GM13976 (cell line): Measurements from ENCODE around the gene ROBO1.

Source experiments
- DNase-seq: peaks from one replicate; pipeline ENCODE4 v3.0.0; 2012; ENCODE audit warnings: low spot score
- in situ Hi-C: fragments of 300-500 bp; cut with MboI; formaldehyde crosslinking; loops from one replicate; pipeline ENCODE4 v1.12.0; 2022; ENCODE audit warnings: low sequenced_read_pairs, mixed read lengths, inconsistent platforms; ENCODE audit not compliant: unreplicated experiment
- TF ChIP-seq, protein P1 (sequence below): IDR thresholded peaks from 2 replicates; pipeline ENCODE4 v1.5.1; 2012; ENCODE audit warnings: borderline replicate concordance, mild to moderate bottlenecking; ENCODE audit not compliant: insufficient read depth; ENCODE audit errors: extremely low read depth, missing control alignments, control extremely low read depth

ROBO1 gene

DNA sequence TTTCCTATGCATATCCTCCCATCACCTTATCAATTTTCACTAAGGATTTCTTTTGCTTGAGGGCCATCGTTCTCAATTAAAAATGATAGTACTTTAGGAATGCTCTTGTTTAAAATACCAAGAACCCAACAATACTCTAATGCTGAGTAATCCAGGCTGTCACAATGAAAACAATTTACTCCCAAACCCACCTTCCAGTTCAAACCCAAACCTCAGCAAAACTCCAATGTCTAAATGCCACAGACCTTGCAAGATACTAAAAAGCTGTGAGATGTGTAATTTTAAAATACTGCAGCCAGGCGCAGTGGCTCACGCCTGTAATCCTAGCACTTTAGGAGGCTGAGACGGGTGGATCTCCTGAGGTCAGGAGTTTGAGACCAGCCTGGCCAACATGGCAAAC is 889.8 kb downstream of the ROBO1 start:
- DNase-seq, result no peak
- in situ Hi-C loops, result no loop called here
- TF ChIP-seq, protein P1, sequence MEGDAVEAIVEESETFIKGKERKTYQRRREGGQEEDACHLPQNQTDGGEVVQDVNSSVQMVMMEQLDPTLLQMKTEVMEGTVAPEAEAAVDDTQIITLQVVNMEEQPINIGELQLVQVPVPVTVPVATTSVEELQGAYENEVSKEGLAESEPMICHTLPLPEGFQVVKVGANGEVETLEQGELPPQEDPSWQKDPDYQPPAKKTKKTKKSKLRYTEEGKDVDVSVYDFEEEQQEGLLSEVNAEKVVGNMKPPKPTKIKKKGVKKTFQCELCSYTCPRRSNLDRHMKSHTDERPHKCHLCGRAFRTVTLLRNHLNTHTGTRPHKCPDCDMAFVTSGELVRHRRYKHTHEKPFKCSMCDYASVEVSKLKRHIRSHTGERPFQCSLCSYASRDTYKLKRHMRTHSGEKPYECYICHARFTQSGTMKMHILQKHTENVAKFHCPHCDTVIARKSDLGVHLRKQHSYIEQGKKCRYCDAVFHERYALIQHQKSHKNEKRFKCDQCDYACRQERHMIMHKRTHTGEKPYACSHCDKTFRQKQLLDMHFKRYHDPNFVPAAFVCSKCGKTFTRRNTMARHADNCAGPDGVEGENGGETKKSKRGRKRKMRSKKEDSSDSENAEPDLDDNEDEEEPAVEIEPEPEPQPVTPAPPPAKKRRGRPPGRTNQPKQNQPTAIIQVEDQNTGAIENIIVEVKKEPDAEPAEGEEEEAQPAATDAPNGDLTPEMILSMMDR, result no peak

DNA sequence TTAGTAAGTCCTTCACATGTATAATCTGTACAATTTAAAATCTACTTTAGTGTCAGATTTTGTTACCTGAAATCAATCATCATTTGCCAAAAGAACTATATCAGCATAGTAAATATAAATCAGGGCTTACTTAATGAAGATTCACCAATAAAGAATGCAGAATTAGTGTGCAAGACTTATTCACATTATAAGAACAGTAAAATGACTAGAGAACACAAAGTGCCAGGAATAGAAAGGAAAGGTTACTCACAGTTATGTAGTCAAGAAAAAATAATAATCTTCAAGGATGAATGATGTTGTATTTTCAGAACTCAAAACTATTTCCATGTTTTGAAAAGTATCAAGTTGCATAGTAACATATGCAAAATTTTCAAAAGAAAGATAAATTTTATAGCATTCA is 891.9 kb downstream of the ROBO1 start:
- in situ Hi-C loops, result no loop called here
- no peak for DNase-seq
- TF ChIP-seq, protein P1, result no peak

DNA sequence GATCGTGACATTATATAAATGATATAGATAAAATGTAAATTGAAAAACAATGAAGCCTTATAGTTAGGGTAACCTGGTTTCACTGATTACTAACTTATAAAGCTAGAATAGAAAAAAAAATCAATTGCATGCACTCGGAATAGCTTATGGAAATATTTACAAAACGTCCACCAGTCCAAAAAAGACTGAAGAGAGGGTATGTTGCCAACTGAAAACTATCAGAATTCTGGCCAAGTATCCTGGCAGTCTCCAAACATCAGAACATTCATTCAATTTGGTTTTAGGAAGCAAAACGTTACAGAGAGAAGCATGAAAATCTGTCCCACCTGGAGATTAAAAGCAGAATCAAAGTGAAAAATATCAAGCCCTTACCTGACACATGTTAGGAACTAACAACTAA is 892.4 kb downstream of the ROBO1 start:
- DNase-seq, result no peak
- TF ChIP-seq, protein P1, result no peak
- in situ Hi-C loops, result no loop called here

DNA sequence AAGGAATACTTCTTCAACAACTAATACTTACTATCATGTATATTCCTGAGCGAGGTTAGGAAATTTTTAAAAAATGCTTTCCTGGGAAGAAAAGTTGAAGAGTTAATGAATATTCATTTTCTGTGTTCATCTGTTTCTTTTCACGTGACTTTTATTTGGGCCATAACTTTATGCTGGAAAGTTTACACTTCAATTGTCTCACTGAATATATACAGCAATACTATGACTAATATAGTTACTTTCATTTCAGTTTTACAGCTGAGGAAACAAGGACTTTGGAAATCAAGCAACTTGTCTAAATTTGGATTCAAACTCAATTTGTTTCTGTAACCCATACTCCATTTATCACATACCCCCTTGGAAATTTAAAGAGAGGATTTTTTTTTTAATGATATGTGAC is 894.2 kb downstream of the ROBO1 start:
- in situ Hi-C loops, result no loop called here
- TF ChIP-seq, protein P1, result no peak

DNA sequence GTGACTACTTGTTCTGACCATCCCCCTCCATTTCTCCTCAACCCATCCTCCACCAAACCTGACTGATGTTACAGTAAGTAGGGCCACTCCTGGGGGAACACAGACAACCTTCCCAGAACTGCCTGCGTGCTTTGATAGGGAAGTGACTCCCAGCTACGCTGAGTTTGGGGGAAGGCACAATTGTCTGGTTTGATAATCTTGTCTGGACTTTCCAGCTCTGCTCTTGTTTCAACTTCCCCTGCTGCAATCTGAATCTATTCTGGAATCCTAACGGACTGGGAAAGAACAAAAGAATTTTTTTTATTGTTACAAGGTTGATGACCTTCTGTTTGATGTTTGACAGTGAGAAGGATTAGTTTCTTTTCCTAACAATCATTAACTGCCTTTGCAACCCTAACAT is 895.6 kb downstream of the ROBO1 start:
- TF ChIP-seq, protein P1, result no peak
- no peak for DNase-seq
- in situ Hi-C loops, result no loop called here

More for the DNA sequence above, 894.2 kb downstream of the ROBO1 start:
- DNase-seq, result no peak

DNA sequence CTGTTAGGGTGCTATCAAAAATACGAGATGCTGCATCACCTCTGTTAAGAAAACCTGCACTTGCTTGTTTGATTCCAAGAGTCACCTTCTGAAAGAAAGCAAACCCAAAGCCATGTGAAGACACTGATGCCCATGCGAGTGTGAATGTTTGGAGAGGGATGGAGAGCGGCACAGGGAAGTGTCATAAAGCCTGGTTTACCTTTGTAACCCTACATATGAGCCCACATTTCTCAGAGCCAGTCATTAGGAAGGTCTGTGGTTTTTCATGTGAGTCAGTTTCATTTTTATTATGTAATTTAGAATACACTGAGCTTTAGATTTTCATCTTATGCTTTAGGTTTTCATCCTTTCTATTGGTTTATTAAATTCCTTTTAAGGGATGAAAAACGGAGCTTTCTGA is 896.8 kb downstream of the ROBO1 start:
- in situ Hi-C loops, result no loop called here
- DNase-seq, result no peak
- TF ChIP-seq, protein P1, result no peak

DNA sequence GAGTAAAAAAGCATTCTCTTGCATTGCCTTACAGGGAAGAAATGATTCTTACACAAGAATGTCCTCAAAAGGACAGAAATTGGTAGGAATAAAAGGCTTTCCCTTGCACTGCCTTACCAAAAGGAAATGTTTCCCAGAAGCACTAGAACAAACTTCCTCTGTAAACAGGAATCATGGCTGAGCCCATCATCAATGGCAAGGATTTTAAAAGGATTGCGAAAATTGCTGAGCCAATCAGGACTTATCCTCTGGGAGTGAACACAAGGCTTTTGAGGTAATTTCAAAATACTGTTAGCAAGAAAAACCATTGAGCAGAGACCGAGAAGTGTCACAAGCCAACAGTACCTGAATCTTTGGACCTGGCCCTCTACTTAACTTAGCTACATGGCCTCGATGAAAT is 897.3 kb downstream of the ROBO1 start:
- TF ChIP-seq, protein P1, result no peak
- DNase-seq, result no peak
- in situ Hi-C loops, result no loop called here
